HG03469 (cell line): ENCODE data around the gene PDGFD.

Source experiments
- ATAC-seq: cut with Tn5 transposase; IDR thresholded peaks from one replicate; pipeline ENCODE4 v1.9.1; 2021; ENCODE audit warnings: mild to moderate bottlenecking, moderate library complexity, moderate number of reproducible peaks; ENCODE audit not compliant: unreplicated experiment

Gene PDGFD

DNA sequence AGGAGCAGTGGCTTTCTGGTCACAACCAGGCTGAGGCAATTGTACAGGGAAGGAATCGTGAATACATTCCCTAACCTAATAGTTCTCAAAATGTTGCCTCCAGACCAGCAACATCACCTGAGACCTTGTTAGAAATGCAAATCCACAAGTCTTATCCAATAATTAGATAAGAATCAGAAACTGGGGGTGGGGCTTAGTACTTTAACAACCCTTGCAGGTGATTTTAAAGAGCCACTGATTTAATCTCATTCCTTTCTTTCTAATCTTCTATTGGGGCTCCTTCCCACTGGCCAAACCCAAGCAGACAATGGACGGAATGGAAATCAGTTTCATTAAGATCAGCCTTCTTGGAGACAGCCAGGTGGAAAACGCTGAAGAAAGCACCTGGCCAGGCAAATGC lies 269.9 kb downstream of the PDGFD start:
- no peak for ATAC-seq

DNA sequence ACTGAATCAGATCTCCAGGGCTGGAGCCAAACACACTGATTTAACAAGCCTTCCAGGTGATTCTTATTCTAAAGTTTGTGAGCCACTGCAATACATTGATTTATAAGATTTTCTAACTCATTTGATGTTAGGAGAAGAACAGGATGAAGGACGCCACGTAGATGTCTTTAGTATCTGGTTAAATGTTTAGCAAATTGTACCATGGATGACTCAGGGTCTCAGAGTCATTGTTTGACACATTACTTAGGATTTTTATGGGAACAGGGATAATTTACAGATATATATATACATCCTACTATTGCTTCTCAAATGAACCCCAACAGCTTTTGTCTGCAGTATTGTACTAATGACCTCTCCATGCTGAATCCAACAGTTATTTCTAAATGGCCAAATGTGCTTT lies 270.6 kb downstream of the PDGFD start:
- no peak for ATAC-seq

DNA sequence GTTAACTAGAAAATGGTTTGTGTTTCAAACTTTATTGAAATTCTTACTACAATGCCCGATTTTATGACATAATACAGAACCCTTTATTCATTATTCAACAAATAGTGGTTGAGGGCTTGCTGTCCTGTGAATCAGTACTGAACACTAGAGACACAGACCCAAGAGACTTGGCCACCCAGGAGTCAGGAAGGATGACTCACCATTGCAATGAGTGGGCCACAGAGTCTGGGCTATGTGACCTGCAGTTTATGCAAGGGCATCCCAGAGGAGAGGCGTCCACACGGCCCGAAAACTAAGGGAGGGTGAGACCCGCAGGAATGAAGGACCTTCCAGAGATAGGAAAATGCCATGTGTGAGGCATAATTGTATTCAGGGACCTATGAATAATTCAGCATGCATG lies 271.3 kb downstream of the PDGFD start:
- ATAC-seq = no peak

DNA sequence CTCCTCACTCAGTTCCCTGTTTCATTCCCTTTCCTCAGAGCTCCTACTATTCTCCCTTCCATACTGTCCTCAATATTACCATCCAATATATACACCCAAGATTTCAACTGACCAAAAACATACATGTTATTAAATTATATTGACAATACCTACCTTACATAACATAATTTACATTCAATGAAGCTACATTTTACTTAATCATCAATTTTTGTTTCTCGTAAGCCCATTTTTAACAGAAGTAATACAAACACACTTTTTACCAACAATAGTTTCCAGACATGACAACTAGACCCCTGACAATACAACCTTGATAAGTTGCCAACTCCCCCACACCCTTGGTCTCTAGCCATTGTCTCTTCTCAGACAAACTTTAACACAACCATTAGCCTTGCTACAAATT lies 273.3 kb downstream of the PDGFD start:
- ATAC-seq = no peak

DNA sequence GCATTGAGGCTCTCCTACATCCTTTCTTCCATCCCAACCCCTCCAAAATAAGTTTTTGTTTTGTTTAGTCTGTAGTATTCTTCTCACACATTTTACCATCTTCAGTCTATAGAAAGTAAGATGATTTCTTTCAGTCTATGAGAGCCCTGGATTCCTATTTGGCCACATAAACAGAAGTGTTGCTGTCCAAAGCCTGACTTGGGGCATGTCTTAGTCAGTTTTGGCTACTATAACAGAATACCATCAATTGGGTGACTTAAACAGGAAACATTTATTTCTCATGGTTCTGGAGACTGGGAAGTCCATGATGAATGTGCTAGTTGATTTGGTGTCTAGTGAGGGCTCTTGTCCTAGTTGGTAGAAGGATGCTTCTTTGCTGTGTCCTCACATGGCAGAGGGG lies 274.3 kb downstream of the PDGFD start:
- ATAC-seq = no peak

DNA sequence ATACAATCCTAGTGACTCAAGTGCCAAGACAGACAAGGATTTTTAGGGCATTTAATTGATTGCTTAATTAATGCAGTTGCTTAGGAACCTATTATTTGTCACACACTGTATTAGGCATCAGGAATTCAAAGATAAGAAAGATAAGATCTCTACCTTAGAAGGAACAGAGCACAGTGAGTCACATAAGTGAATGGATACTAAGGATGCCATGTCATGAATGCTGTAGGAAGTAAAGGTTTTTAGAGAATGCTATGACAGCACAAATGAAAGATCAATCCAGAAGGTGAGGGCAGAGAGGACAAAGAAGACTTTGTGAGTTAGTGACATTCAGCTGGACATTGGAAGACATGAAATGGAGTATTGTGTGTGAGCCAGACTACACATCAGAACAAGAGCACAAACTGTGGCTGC lies 275.4 kb downstream of the PDGFD start:
- no peak for ATAC-seq

DNA sequence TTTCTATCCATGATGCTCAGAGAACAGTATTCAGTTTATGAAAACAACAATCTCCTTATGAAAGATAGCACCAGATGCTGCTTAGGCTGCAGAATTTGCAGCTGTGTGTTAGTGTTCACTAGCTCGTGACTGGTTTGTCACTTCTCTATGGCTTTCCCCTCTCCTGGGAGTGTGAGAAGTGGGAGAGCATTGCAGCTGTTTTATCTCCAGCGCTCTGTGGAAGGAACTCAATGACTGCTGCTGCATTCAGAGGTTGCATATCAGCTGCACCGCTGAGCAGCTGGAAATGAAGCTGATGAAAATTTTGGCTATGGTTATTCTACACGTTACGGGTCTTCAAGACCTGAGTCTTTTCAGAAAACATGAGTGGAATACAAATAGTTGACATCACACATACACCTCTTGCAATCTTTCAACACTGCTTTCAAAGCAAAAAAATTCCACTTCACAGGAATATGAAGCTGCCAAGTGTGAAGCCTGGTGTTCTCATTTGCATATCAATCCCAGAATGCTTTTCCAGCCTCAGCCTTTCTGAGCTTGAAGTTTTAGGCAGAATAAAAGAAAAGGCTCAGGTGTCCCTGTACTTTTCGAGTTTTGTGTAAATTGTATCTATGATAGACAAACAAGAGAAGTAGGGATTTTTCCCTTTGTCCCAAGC lies 276.8 kb downstream of the PDGFD start:
- ATAC-seq = peak; percentile 39

DNA sequence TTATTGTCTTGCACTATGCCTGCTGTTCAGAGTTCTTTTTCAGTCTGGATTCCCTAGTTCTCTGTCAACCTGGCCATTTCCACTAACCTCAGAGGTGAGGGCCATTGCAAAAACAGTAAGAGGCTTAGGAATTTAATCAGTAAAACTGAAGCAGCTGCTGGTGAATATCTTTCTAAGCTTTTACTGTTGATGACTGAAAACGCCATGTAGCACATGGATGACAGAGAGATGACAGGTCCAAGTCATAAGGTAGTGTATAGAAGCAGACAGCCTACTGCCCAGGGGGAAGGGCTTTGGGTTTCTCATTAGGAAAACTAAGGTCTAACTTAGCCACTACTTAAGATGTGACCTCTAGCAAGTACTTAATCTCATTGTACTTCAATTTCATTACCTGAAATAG lies 280.1 kb downstream of the PDGFD start:
- no peak for ATAC-seq

DNA sequence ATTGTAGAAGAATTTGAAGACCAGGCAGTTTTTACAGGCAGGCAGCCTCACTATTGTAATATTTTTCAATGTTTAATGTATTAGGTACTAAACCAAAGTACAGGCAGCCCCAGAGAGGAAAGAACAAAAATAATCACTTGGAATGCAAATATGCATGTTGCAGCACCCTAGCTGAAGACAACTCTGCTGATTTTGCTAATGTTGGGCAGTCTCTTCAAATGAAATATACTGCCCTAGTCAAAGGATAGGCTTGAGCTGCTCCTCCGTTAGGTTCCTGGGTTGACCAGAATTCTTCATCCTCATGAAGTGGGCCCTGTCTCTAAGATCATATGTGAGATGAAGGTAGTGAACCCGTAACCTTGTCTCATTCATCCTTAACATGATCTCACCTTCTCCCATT lies 280.7 kb downstream of the PDGFD start:
- no peak for ATAC-seq

DNA sequence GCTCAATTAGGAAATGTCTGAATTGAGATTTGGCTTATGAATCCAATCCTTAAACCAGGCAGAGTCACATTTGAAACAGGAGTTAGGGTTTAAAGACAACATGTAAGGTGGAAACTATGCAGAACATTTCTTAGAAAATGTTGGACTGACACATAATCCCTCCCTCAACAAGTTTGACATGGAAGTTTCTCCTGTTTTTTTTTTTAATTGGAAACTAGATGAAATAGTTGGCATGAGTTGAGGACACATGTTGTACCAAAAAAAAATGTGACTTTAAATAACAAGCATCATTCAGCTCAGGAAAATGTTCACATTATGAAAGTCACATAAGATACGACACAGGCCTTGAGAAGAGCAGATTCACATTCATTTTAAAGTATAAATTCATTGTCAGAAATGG lies 282.4 kb downstream of the PDGFD start:
- no peak for ATAC-seq

DNA sequence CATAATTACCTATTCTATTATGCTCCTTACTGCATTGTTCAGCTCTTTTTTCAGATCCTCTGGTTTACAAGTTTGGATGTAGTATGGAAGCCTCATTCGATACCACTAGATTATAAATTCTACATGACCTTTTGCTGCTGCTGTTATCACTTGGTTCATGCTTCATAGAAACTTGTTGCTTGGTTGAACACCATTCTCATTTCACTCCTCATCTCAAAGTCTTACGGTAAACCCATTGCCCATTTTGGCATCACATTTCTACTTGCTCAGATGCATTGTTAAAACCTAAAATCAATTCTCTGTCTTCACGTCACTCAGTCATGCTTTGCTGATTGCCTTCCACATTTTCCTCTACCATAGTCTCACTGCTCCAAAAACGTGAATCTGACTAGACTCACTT lies 283.0 kb downstream of the PDGFD start:
- ATAC-seq = no peak

DNA sequence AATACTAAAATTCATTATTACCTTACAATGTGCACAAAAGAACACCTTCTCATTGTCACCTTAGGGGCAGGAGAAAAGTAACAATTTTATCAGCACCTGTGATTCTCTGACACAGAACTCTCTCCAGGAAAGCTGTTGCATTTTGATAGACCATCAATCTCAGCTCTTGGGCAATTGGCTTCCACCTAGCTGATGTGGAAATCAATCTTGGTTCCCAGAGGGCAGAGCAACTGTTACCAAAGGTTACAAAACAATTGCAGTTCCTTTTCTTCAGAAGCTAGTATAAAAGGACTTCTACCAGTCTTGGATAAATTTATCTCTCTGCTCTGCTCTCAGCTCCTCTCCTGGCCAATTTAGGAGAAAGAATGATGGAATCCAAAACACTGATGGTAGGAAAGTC lies 285.3 kb downstream of the PDGFD start:
- no peak for ATAC-seq

DNA sequence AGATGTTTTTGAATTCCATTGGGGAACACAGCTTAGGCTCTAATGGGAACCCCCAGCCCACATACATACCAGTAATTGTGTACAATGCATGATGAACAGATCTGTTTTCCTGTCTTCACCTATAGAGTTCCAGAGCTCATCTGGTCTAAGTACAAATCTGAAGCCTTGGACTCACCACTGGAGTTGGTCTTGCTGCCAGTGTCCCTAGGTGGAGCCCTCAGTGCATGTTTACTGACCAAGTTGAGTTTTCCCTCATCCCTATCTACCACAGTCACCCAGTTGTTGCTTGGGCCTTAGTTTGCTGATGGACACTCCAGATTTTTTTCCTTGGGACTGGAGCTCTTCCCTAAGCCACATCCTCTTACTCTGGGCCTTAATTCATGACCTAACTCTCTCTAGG lies 286.7 kb downstream of the PDGFD start:
- no peak for ATAC-seq

DNA sequence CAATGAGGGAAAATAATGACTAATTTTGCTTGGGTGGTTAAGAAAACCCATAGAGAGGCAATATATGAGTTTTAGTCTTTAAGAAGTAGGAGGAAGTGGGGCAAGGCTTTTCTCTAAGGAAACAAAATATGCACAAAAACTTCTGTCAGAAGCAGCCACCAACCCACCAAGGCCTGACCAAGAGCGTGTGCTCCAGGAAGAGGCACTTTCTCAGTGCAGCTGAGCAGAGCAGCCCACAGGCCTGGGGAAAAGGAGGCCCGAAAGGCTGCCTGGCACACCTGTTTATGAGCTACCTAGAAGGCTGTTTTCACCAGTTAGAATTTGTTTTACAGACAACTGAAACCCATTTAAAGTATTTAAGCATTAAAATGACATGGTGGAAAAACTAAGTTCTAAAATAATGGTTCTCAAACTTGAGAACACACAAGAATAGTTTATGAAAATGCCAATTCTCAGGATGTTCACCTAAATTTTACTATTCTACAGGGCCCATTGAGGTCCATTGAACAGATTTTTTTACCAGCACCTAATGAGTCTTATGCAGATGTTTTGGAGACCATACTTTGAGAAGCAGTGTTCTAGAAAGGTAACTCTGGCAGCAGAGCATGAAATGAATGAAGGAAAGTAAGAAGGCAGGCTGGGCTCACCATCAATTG lies 288.0 kb downstream of the PDGFD start:
- peak; percentile 89 for ATAC-seq

DNA sequence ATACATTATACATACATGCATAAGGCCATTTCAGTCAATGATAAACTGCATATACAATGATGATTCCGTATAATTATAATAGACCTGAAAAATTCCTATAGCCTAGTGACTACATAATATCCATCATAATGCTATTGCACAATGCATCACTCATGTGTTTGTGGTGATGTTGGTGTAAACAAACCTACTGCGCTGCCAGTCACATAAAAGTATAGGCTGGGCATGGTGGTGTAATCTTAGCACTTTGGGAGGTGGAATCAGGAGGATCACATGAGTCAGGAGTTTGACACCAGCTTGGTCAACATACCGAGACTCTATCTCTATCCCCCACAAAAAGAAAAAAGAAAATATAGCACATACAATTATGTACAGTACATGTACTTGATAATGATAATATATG lies 291.2 kb downstream of the PDGFD start:
- no peak for ATAC-seq

DNA sequence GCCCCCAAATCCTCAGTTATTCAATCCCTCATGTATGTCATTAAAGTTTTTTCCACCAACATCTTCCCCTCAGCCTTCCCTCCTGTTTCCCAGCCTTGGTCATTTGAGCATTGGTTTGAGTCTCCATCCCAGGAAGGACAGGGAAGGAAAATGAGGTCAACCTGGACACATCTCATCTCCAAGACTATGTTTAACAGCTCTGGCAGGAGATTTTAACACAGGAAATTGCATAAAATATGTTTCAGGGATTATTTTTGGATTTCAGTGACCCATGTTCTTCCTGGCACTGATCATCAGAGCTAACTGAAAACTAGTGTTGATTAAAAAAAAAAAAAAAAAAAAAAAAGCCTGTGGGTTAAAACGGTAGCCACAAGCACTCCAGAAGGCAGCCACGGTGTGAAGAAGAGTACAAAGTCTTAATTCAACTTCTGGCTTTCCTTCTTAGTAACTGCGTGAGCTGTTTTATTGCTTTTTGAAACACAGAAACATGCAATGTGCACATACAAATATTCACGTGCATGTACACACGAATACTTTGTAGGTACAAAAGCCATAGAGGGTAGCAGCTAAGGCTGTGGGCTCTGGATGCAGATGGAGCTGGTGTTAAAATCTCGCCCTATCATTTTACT lies 291.9 kb downstream of the PDGFD start:
- no peak for ATAC-seq

DNA sequence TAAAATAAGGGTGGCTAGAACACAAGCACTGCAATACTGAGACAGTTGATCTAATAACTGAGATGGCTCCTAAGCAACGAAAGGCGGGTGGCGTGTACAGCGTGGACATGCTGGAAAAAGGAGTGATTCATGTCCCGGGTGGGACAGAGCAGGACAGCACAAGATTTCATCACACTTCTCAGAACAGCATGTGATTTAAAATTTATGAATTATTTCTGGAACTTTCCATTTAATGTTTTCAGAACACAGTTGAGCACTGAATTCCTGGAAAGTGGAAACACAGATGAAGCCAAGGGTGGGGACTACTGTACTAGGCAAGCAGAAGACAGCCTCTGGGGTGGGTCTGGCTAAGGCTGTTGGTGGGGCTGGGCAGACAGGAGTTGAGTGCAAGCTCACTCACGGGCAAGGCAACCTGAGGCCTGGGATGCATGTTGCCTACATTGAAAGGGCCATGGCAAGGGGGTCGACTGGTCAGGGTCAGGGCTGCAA lies 293.1 kb downstream of the PDGFD start:
- no peak for ATAC-seq

DNA sequence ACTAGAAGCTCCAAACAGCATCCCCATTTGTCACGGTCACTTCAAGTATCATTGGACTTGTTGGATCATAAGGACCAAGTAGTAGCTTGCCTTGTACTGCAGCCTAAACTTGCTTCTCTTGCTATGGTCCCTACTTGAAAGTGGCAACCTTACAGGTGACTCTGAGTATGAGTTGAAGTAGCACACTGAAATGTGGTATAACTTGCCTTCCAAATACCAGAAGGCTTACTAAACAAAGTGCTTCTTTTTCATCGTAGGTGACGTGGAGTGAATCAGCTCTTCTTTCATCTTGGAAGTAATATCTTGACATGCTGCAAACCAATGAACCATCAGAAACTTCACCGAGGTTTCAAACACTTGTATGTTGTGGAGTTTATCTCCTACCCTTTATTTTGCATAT lies 296.5 kb downstream of the PDGFD start:
- no peak for ATAC-seq

DNA sequence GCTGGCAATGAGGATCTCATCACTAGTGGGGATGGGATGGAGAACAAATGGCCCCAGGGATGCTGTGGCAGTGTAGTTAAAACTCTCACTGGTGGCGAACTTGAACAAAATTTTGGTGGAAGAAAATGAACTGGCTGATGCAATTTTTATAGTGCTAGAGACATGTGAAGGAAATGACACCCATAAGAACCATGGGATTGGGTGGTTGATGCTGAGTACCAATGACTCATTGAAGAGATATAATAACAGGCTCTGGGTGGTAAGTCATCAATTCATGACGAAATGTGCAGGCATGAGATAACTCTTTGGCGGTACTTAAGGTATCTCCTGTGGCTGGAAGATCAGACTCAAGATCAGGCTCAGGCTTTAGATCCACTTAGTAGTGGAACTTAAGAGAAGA lies 300.4 kb downstream of the PDGFD start:
- ATAC-seq = no peak

DNA sequence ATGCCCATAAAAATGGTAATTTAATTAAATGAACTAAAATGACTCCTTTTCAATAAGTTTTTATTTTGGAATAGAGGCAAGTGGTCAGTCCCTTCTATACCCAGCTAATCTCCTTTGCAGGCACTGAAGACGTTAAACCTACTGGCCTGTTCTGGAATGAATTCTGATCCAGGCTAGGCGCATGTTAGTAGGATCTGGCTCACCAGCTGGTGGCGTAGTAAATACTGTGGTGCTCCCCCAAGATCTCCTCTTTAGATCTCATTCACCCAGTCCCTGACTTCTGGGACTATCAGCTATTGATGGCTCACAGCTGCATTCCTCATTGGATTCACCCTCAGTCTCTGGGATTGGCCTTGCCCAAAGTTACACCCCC lies 301.2 kb downstream of the PDGFD start:
- ATAC-seq = no peak

DNA sequence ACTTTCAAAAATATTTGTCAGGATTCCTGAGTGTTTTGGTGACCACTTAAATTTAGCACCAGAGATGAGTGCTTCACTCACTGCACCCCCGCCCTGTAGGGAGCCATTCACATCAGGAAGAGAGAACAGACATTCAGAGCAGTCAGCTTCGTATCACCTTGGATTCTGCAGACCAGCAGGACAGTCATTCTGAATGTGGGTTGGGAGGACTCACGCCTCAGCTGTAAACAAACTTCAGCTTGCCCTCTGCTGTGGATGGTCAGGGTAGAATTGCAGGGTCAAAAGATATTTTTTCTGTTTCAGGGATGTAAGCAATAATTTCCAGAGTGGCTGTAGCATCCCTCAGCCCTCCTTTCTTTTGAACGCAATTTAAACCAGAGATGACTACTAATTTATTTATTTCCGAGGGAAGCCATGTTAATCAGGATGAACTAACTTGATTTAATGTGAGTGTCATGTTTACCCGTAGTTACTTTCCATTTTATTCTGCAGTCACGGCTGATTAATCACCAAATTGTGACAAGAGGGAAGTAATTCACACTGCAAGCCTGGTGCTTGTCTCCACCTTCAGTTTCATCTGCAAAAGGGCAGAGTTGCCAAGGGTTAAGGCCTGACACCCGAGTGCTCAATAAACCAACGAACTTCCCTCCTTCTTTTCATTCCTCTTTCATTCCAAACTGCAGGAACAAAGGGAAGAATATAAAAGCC lies 301.7 kb downstream of the PDGFD start:
- ATAC-seq = peak; percentile 66
